GM18861 (cell line): ENCODE results near the gene INSYN2B.
"Not testable (repeated sequence)": the region's sequence is repeated elsewhere in the genome, so short reads cannot be mapped to it uniquely, and the experiment has no call there.

Source experiments
- ATAC-seq: cut with Tn5 transposase; IDR thresholded peaks from one replicate; pipeline ENCODE4 v1.9.1; 2021; ENCODE audit not compliant: unreplicated experiment

The INSYN2B gene

DNA sequence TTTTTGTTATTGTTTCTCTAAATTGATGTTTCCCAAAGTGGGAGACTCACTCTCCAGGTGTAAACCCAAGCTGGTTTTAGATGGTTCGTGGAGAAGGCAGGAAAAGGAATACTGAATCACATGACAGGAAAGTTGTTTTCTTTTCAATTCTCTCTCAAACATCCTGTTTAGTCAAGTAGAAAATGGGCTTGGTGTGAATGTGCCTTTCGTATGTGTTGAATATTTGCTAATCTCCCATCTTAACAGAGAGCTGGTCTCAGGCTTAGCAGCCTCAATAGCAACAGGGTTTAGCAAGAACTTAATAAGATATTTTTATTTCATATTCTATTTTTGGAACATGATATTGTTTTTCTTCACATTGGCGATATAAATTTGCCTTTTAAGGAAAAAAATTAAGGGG is 119.7 kb downstream of the INSYN2B start:
- ATAC-seq = peak; percentile 62

DNA sequence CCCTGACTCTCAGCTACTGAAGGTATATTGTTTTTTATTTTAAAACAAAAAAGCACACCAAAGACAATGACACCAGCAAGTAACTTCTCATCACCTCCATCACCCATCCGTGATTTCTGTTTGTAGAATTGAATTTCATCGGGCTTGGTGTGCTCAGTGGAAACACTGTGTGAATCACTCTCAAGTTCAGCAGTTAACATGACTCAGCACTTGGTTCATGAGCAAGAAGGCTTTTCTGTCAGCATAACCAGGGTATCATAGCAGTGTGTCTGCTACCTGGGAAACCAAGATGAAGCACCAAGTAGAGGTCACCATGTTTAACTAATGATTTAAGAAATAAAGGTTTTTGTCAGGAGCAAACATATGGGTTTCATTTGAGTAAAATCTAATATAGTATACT is 123.7 kb downstream of the INSYN2B start:
- ATAC-seq = no peak

DNA sequence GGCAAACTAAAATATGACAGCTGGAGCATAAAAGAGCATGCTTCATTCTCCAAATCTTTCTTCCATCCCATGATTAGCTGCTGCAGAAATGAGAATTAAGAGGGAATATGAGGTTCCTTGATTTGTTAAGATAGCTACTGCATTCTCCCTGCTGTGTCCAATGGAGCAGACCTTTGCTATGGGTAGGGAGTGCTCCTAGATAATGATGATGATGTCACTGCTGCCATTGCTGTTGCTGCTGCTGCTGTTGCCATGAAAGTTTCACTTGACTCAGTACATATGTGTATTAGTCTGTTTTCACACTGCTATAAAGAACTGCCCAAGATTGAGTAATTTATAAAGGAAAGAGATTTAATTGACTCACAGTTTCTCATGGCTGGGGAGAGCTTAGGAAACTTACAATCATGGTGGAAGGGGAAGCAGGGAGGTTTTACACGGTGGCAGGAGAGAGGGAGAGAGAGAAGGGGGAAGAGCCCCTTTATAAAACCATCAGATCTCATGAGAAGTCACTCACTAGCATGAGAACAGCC is 128.9 kb downstream of the INSYN2B start:
- no peak for ATAC-seq

DNA sequence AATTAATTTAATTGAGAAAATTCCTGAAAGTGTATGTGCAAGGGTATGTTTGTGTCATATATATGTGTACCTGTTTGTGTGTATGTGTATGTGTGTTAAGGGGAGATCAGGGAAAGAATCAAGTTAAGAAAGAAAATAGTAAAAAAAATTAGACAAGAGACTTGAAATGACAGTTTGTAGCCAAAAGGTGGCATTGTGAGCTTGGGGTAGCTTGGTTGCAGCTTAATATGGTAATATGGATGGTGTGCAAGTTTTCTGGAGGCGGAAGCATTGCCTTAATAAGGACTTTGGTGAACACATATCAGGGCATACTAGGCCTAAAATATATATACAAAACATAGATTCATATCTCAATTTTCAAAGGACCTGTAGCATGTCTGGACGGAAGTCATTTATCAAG is 129.9 kb downstream of the INSYN2B start:
- ATAC-seq = no peak

DNA sequence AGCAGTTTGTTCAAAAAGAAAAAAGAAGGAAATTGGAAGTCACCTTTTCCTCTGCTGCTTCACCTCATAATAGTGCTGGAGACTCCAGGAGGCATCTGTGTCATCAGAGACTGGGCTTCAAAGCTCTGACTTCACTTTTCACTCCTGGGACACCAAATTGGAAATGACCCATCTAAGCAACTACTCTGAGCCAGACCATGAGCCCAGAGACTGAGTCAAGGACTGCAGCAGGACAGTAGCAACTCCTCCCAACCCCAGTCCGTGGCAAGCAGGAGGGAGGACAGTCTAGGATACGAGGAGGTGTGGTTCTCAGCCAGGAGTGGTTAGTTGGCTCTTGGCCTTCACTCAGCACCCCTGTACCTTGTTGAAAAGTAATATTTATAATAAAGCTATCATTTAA is 131.5 kb downstream of the INSYN2B start:
- no peak for ATAC-seq

DNA sequence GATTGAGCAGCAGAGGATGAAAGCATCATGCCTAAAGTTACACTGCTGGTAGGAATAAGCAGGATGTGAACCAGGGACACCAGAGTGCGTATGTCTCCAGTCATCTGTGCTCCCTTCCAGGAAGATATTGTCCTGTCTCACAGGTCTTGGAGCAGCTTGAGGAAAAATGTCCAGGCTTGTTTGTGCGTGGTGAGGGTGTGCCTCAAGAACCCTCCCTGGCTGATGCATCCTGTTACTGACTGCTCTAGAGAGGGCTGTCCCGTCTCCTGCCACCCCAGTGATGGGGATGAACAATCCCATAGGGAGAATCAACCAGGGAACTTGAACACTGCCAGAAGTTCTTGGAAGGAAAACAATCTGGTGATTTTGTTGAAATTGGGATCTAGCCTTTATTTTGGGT is 132.0 kb downstream of the INSYN2B start:
- no peak for ATAC-seq

DNA sequence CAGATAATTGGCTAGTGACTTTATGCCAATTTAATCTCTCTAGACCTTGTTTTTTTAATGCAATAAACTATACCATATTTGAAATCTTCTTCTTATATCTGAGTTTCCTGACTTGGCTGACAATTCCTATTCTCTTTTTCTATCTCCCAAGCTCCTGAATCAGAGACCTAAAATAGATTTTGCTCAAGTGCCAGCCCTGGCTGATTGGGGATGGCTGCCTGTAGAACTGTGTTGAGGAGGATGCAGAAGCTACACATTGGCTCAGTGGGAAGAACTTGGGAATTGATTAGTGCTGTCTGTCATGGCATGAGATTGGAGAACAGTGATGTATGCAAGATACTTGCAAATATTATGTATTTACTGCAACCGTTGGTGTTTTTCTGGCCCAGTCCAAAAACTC is 132.8 kb downstream of the INSYN2B start:
- no peak for ATAC-seq

DNA sequence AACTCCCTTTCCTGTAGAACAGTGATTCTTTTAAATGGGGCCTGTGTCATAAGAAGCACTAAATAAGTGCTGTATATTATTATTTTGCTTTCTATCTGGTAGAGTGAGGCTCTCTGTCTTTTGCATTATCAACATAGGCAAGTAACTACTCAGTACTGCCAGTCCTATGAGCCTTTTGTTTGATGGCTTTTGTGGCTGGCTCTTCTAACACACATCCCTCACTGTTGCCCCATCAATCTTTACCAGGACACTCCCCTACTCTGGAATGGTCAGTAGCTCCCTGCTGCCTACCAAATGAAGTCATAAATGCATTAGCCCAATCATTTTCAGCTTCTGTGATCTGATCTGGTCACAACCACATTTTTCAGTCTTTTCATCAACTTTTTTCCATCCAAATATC is 137.6 kb downstream of the INSYN2B start:
- ATAC-seq = no peak

DNA sequence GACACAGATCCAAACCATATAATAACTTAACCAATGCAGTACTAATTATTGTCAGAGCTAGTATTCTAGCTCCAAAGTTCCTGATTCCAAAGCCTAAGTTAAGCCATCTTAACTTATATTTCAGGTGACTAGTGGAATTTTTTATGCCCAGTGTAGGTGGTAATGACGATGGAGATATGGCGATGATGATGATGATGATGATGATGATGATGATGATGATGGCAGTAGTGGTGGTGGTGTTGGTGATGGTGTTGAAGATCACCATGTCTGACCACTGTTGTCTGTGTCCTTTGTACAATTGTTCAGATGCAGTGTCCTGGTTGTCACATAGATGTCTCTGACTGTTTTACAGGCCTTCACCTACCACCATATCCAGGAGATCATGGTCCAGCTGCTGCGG is 139.9 kb downstream of the INSYN2B start:
- no peak for ATAC-seq

DNA sequence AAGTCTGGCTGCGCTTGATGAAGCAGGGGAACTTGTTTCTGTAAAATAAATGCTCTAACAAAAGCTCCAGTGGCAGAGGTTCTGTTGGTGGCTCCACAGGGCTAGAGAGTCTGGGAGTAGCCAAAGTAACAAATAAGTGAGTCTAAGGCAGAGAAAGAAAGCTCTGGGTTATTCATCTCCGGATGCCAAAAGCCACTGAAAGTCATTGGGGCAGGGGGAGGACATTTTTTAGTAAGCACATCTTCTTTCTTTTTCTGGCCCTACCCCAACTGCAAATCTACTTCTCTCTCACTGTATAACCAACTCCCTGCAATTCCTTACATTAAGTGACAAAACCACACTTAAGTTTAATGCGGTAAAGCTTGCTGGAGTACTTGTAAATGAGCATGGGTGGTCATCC is 141.6 kb downstream of the INSYN2B start:
- ATAC-seq = peak; percentile 76

DNA sequence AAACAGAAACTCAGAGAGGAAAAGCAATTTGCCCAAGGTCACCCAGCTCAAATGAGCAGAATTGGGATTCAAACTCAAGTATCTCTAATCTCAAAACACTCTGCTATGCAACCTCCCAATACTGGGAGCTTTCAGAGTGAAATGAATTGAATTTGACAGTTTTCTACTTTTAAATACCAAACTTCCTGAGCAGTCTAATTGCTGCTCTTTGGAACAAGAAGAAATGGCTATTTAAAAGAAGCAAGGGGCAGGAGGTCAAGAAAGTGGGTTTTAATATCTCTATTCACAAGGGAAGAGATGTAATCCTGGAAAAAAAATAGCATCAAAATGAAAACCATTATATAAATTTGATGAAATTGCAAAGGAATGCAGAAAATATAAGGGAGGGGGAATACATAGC is 142.6 kb downstream of the INSYN2B start:
- no peak for ATAC-seq

DNA sequence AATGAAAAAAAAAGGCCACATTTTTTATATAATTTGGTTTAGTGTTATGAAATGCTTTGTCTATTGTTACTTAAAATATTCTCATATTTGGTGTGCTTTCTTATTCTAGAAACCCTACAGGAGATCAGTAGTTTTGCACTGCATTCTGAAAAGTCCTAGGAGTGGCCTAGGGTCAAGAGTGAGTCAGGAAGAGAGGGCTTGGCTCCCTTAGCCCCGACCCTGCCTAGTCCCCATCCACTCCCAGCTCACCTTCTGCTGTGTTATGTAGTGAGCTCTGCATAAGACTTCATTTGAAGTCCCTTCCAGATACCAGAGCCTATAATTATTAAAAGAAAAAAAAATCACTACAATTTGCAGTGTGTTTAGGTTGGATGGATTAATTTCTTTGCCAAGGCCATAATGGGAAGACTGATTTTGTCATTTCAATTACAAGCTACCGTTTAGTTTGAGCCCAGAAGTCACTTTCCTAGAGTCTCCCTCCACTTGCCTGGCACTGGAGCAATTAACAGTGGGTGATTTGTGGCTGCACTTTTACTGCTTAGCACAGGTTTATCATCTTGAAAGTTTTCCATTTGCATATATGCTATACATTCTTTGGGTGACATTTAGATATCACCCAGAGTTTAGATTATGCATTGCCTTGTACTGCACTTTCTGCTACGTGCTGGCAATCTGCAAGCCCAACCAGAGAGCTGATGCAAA is 143.3 kb downstream of the INSYN2B start:
- no peak for ATAC-seq

DNA sequence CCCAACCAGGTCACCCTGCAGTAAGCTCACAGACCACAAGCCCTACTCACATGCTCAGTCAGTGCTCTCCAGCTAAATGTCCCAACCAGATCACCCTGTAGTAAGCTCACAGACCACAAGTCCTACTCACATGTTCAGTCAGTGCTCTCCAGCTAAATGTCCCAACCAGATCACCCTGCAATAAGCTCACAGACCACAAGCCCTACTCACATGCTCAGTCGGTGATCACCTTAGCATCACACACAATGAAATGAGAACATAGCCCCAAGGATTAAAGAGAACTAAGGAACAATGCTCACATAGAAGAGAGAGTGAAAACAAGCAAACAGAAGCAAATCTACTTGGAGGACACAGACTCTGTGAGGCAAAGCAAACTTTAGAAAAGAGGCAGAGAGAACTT is 145.8 kb downstream of the INSYN2B start:
- ATAC-seq = not testable (repeated sequence)

DNA sequence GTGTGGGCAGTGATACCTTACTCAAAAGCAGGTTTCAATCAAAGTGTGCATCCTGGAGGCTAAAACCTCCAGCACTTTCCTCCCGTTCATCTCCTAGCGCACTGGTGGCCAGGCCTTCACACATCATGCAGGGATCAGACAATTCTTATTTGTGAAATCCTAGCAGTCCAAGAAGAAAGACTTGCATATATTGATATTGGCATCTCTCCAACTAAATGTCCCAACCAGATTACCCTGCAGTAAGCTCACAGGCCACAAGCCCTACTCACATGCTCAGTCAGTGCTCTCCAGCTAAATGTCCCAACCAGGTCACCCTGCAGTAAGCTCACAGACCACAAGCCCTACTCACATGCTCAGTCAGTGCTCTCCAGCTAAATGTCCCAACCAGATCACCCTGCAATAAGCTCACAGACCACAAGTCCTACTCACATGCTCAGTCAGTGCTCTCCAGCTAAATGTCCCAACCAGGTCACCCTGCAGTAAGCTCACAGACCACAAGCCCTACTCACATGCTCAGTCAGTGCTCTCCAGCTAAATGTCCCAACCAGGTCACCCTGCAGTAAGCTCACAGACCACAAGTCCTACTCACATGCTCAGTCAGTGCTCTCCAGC is 146.5 kb downstream of the INSYN2B start:
- not testable (repeated sequence) for ATAC-seq

DNA sequence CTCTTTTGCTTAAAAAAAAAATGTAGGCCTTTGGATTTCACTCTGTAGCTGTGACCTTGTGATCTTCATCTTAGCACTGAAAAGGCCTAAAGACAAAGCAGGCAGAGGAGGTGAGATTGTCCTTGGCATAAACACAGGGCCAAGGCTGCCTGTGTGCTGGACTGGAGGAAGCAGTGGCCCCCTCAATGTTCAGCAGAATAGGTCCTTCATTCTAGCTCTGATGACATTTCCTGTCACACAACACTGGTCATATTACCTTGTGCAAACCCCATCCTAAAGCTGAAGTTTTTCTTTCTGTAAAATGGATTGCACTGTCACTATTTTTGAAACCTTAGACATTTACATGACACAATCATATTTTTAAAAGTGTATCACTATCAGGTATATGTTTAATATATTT is 147.4 kb downstream of the INSYN2B start:
- ATAC-seq = no peak

DNA sequence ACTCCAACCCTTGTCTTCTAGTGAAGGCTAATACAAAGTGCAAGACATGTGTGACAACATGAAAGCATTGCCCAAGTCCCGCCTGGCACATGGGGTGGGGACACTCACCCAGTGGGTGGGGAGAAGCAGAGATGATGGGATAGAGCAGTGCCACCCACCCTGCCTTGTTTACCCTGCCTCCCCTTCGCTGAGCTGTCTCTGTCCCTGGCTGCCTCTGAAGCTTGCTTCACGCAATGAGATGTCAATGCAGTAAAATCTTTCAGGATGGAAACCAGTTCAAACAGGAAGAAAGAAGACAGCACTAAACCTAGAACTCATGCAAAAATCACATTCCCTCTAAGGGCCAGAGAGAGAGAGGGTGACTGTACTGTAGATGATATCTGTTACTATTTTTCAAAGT is 148.0 kb downstream of the INSYN2B start:
- no peak for ATAC-seq

DNA sequence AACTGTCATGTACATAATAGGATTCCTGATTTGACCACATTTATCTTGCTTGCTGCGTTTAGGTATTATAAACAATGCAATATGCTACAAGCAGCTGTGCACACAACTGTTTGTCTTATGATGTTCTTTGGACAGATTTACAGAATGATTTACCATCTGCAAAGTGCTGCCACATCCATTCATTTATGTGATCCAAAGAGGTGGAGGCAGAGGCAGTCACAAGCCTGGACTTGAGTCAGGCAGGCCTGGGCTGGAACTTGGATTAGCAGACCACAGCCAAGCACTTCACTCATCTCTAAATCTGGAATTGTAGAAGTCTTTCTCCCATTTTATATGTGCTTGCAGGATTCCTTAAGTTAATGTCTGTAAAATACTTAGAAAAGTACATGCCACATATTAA is 149.0 kb downstream of the INSYN2B start:
- no peak for ATAC-seq

DNA sequence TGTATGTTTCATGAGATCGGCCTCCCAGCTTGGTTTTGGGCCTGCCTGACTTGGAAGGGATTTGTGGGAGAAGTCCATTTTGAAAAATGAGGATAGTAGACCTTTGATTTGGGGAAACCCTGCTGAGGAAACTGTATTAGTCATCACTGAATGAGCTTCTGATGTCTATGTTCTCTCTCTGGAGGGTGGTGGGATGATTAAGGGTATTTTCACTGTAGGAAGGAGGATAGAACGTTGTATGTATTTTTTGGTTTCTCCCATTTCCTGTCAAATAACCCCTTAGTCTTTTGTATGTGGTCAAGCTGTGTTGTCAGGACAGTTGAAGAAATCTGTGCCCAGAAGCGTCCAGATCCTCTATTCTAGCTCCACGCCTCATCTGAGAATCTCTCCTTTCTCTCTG is 151.9 kb downstream of the INSYN2B start:
- no peak for ATAC-seq

DNA sequence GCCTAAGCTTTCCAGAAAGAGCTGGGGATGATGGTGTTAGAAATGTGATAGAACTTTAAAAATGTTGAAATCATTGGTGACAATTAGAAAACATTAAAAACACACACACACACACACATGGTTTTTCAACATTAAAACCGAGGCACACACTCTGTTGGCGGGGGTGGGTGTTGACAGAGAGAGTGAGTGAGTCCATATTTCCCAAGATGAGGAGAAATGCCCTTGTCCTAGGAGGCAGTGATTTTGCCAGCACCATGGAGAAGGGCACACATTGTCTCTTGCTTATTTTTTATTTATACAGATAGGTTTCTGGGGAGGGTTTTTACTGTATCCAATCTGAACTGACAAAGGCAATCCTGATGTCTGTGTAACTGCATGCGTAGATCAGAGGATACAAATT is 152.5 kb downstream of the INSYN2B start:
- ATAC-seq = no peak

DNA sequence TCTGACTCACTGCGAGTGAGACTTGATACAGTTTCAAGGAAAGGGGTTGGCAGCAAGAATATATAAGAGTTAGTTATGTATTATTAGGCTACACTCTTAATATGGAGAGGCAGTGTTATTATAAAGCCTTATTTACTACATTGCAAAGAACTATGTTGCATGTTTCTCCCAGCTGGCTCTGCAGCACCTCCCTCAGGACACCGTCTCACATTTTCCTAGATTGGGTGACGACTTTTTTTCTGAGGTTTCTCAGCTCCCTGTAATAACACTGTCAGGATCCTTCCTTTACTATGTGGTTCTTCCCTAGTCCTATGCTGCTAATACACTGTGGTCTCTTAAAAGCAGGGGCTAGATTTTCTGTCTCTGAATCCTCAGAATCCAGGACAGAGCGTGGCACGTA is 153.7 kb downstream of the INSYN2B start:
- no peak for ATAC-seq

DNA sequence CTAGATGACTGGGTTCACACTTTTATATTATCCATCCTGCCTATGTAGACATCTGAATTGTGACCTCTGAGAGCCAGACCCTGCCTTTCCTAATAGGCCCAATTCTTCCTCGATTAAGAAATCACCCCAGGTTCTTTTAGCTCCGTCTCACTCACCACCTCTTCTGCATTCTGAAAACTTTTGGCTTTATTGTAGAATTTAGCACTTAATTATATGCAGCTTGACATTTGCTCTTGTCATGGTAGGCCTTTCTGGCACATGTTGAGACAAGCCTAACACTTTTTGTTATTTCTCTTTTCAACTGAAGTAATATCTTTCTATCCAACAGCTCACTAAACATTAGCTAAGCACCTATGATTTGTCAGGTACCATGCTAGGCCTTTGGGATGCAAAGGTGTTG is 163.3 kb downstream of the INSYN2B start:
- no peak for ATAC-seq

DNA sequence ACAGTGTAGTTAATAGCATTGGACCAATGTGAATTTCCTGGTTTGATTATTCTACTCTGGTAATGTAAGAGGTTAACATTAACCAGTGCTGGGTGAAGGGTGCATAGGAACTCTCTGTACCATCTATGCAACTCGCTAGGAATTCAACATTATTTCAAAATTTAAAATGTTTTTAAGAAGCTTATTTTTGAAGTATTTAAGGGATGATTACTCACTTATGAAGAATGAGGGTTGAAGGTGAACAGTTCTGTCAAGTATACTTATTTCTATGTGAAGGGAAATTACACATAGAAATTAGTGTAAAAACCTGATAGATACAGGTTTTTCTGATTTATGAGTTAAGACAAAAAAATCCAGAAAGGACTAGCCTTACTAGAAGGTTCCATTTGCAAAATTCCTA is 165.8 kb downstream of the INSYN2B start:
- no peak for ATAC-seq
